H9 (cell line): ENCODE data around the gene PLEKHO1. TPM values are rescaled to one million over a fixed set of nuclear protein-coding genes. Genes with fewer than 3 reads are reported as not detected.

ENCODE experiments used
- DNase-seq: peaks from one replicate; pipeline ENCODE4 v3.0.0-alpha.2; 2017
- H2AFZ ChIP-seq: one replicate; pipeline ENCODE4 v1.6.1; 2013; ENCODE audit warnings: mild to moderate bottlenecking, low read length, control low read depth, moderate library complexity
- H2AK5ac ChIP-seq: 2 replicates; pipeline ENCODE4 v1.6.1; 2013; ENCODE audit warnings: low read length, control low read depth, mixed read lengths; ENCODE audit not compliant: insufficient read length
- H2BK120ac ChIP-seq: one replicate; pipeline ENCODE4 v1.6.1; 2013; ENCODE audit warnings: low read depth, mild to moderate bottlenecking, low read length, control low read depth, inconsistent platforms; ENCODE audit not compliant: poor library complexity, severe bottlenecking
- H2BK12ac ChIP-seq: 2 replicates; pipeline ENCODE4 v1.6.1; 2013; ENCODE audit warnings: low read length, control low read depth, mixed read lengths, low read depth; ENCODE audit not compliant: insufficient read length
- H2BK15ac ChIP-seq: 2 replicates; pipeline ENCODE4 v1.6.1; 2013; ENCODE audit warnings: low read depth, low read length, control low read depth
- H2BK20ac ChIP-seq: one replicate; pipeline ENCODE4 v1.6.1; 2013; ENCODE audit warnings: low read depth, mild to moderate bottlenecking, low read length, control low read depth, inconsistent platforms; ENCODE audit not compliant: poor library complexity, severe bottlenecking
- H2BK5ac ChIP-seq: 2 replicates; pipeline ENCODE4 v1.6.1; 2013; ENCODE audit warnings: low read length, control low read depth, mixed read lengths; ENCODE audit not compliant: insufficient read length
- H3K14ac ChIP-seq: 2 replicates; pipeline ENCODE4 v1.6.1; 2013; ENCODE audit warnings: low read length, control low read depth; ENCODE audit not compliant: insufficient read depth
- H3K18ac ChIP-seq: 2 replicates; pipeline ENCODE4 v1.6.1; 2013; ENCODE audit warnings: low read depth, mild to moderate bottlenecking, mixed read lengths, low read length, control low read depth; ENCODE audit not compliant: insufficient read length
- H3K23ac ChIP-seq: 2 replicates; pipeline ENCODE4 v1.6.1; 2013; ENCODE audit warnings: low read length, control low read depth, mixed read lengths, low read depth; ENCODE audit not compliant: insufficient read length
- H3K23me2 ChIP-seq: 2 replicates; pipeline ENCODE4 v1.6.1; 2013; ENCODE audit warnings: low read depth, mild to moderate bottlenecking, mixed read lengths, low read length, control low read depth; ENCODE audit not compliant: insufficient read length, poor library complexity, severe bottlenecking
- H3K27ac ChIP-seq: 2 replicates; pipeline ENCODE4 v1.5.1; 2013; ENCODE audit warnings: low read length, control low read depth, mixed read lengths, low read depth; ENCODE audit not compliant: insufficient read length
- H3K27me3 ChIP-seq: 2 replicates; pipeline ENCODE4 v1.6.1; 2013; ENCODE audit warnings: low read length, control low read depth, inconsistent platforms; ENCODE audit not compliant: insufficient read depth
- H3K4ac ChIP-seq: 2 replicates; pipeline ENCODE4 v1.6.1; 2013; ENCODE audit warnings: low read depth, mild to moderate bottlenecking, control low read depth, inconsistent platforms, low read length, moderate library complexity
- H3K4me1 ChIP-seq: 2 replicates; pipeline ENCODE4 v1.6.1; 2013; ENCODE audit warnings: low read length, control low read depth, inconsistent platforms; ENCODE audit not compliant: insufficient read depth
- H3K4me2 ChIP-seq: 2 replicates; pipeline ENCODE4 v1.6.1; 2013; ENCODE audit warnings: low read length, control low read depth, mixed read lengths; ENCODE audit not compliant: insufficient read length, insufficient read depth
- H3K56ac ChIP-seq: 2 replicates; pipeline ENCODE4 v1.6.1; 2013; ENCODE audit warnings: low read depth, mild to moderate bottlenecking, mixed read lengths, low read length, control low read depth; ENCODE audit not compliant: insufficient read length
- H3K79me1 ChIP-seq: 2 replicates; pipeline ENCODE4 v1.6.1; 2013; ENCODE audit warnings: low read depth, mild to moderate bottlenecking, moderate library complexity, low read length, control low read depth, inconsistent platforms; ENCODE audit not compliant: insufficient read depth, poor library complexity, severe bottlenecking
- H3K79me2 ChIP-seq: 2 replicates; pipeline ENCODE4 v1.6.1; 2013; ENCODE audit warnings: low read length, control low read depth, inconsistent platforms; ENCODE audit not compliant: insufficient read depth
- H3K9ac ChIP-seq: 2 replicates; pipeline ENCODE4 v1.6.1; 2013; ENCODE audit warnings: low read length, control low read depth, mixed read lengths; ENCODE audit not compliant: insufficient read length; ENCODE audit errors: extremely low read depth
- H3K9me3 ChIP-seq: one replicate; pipeline ENCODE4 v1.6.1; 2013; ENCODE audit warnings: low read depth, low read length, inconsistent platforms; ENCODE audit not compliant: control insufficient read depth
- H3T11ph ChIP-seq: one replicate; pipeline ENCODE4 v1.6.1; 2013; ENCODE audit warnings: mild to moderate bottlenecking, low read length, control low read depth, inconsistent platforms
- H4K20me1 ChIP-seq: one replicate; pipeline ENCODE4 v1.6.1; 2013; ENCODE audit not compliant: control insufficient read depth, insufficient read length, insufficient read depth
- H4K5ac ChIP-seq: 2 replicates; pipeline ENCODE4 v1.6.1; 2013; ENCODE audit warnings: low read depth, mild to moderate bottlenecking, mixed read lengths, low read length, control low read depth; ENCODE audit not compliant: insufficient read length
- H4K8ac ChIP-seq: replicated peaks from 2 replicates; pipeline ENCODE4 v1.6.1; 2013; ENCODE audit warnings: low read length, control low read depth, mixed read lengths, low read depth; ENCODE audit not compliant: insufficient read length
- H4K91ac ChIP-seq: 2 replicates; pipeline ENCODE4 v1.6.1; 2013; ENCODE audit warnings: low read depth, mild to moderate bottlenecking, moderate library complexity, mixed read lengths, low read length, control low read depth; ENCODE audit not compliant: insufficient read length
- H3K27ac Mint-ChIP-seq, 3 experiments: 2 replicates in 2 of 3; 3 replicates in 1 of 3; pipeline ENCODE4 v1.8.0; 2020 to 2021; ENCODE audit warnings: mixed read lengths in 3 of 3, mild to moderate bottlenecking in 1 of 3, moderate library complexity in 1 of 3
- H3K27me3 Mint-ChIP-seq: 2 replicates; pipeline ENCODE4 v1.8.0; 2021; ENCODE audit warnings: low read depth, mild to moderate bottlenecking, moderate library complexity, mixed read lengths
- H3K36me3 Mint-ChIP-seq, 3 experiments: 2 replicates in 2 of 3; 3 replicates in 1 of 3; pipeline ENCODE4 v1.8.0; 2020 to 2021; ENCODE audit warnings: low read depth in 3 of 3, mixed read lengths in 3 of 3; ENCODE audit not compliant: insufficient read depth in 1 of 3
- H3K4me1 Mint-ChIP-seq, 2 experiments: 2 replicates each; pipeline ENCODE4 v1.8.0; 2020; ENCODE audit warnings: mixed read lengths in 2 of 2
- H3K4me3 Mint-ChIP-seq, 2 experiments: 2 replicates in 1 of 2; 3 replicates in 1 of 2; pipeline ENCODE4 v1.8.0; 2020 to 2021; ENCODE audit warnings: mild to moderate bottlenecking in 2 of 2, mixed read lengths in 2 of 2, moderate library complexity in 1 of 2
- H3K9me3 Mint-ChIP-seq, 2 experiments: 2 replicates in 1 of 2; 3 replicates in 1 of 2; pipeline ENCODE4 v1.8.0; 2020; ENCODE audit warnings: mild to moderate bottlenecking in 2 of 2, mixed read lengths in 2 of 2, moderate library complexity in 1 of 2
- WGBS: extraction: QIAGEN DNeasy Blood & Tissue Kit; methylation state at CpG from one replicate; pipeline ENCODE4 v1.1.7; 2013; ENCODE audit warnings: missing lambda C conversion rate, low lambda C conversion rate, mixed read lengths; ENCODE audit not compliant: insufficient read length; ENCODE audit errors: extremely low coverage; 5-methylcytosine and 5-hydroxymethylcytosine counted together
- total RNA-seq: library from RNA; stranded (reverse); gene quantifications from 2 replicates; pipeline ENCODE4 v1.2.1, GENCODE V29; 2021
- TF ChIP-seq, protein P1 (sequence below): fragments of 200-600 bp; sonication (generic); conservative IDR thresholded peaks from 3 replicates; pipeline ENCODE4 v1.8.0; 2021; ENCODE audit warnings: antibody characterized with exemption, mild to moderate bottlenecking

The PLEKHO1 gene
- total RNA-seq, 1 experiment from 2014 or later = 48.1 TPM

GRCh38 chr1:150138044-150138443 is 11.7 kb upstream of the PLEKHO1 start:
- Histone ChIP-seq H3K14ac (no peak overlapping the region), H3K9ac (no peak overlapping the region), H3K56ac (no peak overlapping the region), H3K27ac (no peak overlapping the region), H3K4me2 (no peak overlapping the region), H4K5ac (no peak overlapping the region), H3K18ac (no peak overlapping the region), H2BK5ac (no peak overlapping the region), H2BK20ac (no peak overlapping the region), H3K4ac (no peak overlapping the region), H2BK15ac (no peak overlapping the region), H2AK5ac (no peak overlapping the region), H3K27me3 (no peaks in the 10 kb centered on the region), H3K23me2 (no peaks in the 10 kb centered on the region), H3K9me3 (no peaks in the 10 kb centered on the region), H4K91ac (no peak overlapping the region), H3K4me1 (no peaks in the 10 kb centered on the region), H3K23ac (no peak overlapping the region), H3K79me1 (no peaks in the 10 kb centered on the region), H4K20me1 (no peaks in the 10 kb centered on the region), H2AFZ (no peak overlapping the region), H3T11ph (no peak overlapping the region), H2BK120ac (no peak overlapping the region), H2BK12ac (no peak overlapping the region), H4K8ac (no peak overlapping the region), H3K79me2 (no peaks in the 10 kb centered on the region)
- H3K27ac Mint-ChIP-seq = no peak overlapping the region
- TF ChIP-seq, protein P1, sequence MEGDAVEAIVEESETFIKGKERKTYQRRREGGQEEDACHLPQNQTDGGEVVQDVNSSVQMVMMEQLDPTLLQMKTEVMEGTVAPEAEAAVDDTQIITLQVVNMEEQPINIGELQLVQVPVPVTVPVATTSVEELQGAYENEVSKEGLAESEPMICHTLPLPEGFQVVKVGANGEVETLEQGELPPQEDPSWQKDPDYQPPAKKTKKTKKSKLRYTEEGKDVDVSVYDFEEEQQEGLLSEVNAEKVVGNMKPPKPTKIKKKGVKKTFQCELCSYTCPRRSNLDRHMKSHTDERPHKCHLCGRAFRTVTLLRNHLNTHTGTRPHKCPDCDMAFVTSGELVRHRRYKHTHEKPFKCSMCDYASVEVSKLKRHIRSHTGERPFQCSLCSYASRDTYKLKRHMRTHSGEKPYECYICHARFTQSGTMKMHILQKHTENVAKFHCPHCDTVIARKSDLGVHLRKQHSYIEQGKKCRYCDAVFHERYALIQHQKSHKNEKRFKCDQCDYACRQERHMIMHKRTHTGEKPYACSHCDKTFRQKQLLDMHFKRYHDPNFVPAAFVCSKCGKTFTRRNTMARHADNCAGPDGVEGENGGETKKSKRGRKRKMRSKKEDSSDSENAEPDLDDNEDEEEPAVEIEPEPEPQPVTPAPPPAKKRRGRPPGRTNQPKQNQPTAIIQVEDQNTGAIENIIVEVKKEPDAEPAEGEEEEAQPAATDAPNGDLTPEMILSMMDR = no peak
- no CpG with 5 or more reads among the region's 5 CpGs for WGBS
- H3K9me3 Mint-ChIP-seq = no peaks in the 10 kb centered on the region
- no peaks in the 10 kb centered on the region for H3K36me3 Mint-ChIP-seq
- no peaks in the 10 kb centered on the region for H3K27me3 Mint-ChIP-seq
- H3K4me1 Mint-ChIP-seq = no peaks in the 10 kb centered on the region
- DNase-seq = no peak
- H3K4me3 Mint-ChIP-seq = no peak overlapping the region
